ENCODE measurements around the gene LRFN4. TPM values are rescaled to one million over a fixed set of nuclear protein-coding genes. Genes with fewer than 3 reads are reported as not detected.

Gene LRFN4
- total and polyA plus RNA-seq, 2 of the 13 experiments (the other 11 are each of a cell fraction or from before 2014, with no cell fraction given) = 1.3 to 6.8 TPM

GRCh38 chr11:66892911-66893310 is 36.0 kb downstream of the LRFN4 start (continued):
- no peak for TF ChIP-seq JUND (CRISPR knock-in tag; IDR thresholded peaks at IDR 0.05)

DNA sequence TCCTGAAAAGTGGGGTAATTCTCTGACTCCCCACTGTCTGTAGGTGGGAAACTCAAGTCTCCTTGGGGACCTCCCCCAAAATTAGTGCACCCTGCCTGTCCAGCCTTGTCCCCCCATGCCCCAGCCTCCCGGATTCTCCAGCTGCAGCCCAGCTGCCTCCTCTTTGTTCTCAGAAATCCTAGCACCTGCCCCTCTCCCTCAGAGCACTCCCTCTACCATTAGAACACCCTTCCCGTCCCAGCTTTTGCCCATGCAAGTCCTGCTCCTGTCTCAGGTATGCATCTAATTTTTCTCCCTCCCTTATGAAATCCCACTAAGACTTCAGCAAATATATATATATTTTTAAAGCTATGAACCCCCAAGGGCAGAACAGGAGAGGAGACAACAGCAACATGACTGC is 37.3 kb downstream of the LRFN4 start:
- 97% methylated on average over 2 of the region's 2 CpGs for WGBS (ENCODE audit: low lambda C conversion rate)
- no peak for DNase-seq (ENCODE audit: low spot score)
- intact Hi-C loops (cut with micrococcal nuclease; ENCODE audit: unreplicated experiment) = no loop called here
- TF ChIP-seq ZNF235 (CRISPR knock-in tag; IDR thresholded peaks at IDR 0.05; ENCODE audit: borderline replicate concordance) (no peak), ZNF780A (CRISPR knock-in tag; IDR thresholded peaks at IDR 0.05) (no peak)
- FAIRE-seq = no peak
- Histone ChIP-seq H3K36me3 (replicated peaks in 1 of 2; ENCODE audit: control insufficient read depth in 1 of 2, insufficient read depth in 2 of 2, low read length in 2 of 2) (peaks cover 1 to 6% of the 10 kb centered on the region in 2 experiments; a peak in 3 of 5 replicates), H3K9ac (ENCODE audit: insufficient read depth, low read depth, low read length) (no peak overlapping the region), H3K4me3 (replicated peaks in 1 of 3; ENCODE audit: insufficient read depth in 1 of 3, low read depth in 2 of 3, low read length in 3 of 3) (no peak overlapping the region), H3K27ac (ENCODE audit: extremely low read length, insufficient read depth, low read length) (no peak overlapping the region), H3K4me1 (ENCODE audit: insufficient read depth, low read length) (peaks cover 43% of the 10 kb centered on the region), H3K79me2 (ENCODE audit: insufficient read depth, low read length) (peaks cover 34% of the 10 kb centered on the region), H2AFZ (ENCODE audit: low read length) (no peak overlapping the region), H4K20me1 (ENCODE audit: insufficient read depth, low read length) (no peaks in the 10 kb centered on the region), H3K27me3 (ENCODE audit: control insufficient read depth in 1 of 2, insufficient read depth in 2 of 2, low read length in 2 of 2) (no peaks in the 10 kb centered on the region), H3K4me2 (ENCODE audit: low read depth, low read length) (no peak overlapping the region), H3K9me3 (ENCODE audit: low read length) (no peaks in the 10 kb centered on the region)
- POLR2A ChIA-PET = interaction anchor here (2.7 kb wide), 1 partner anchor 8 kb away, joined by 18 read pairs; no protein-coding TSS in a partner anchor
- CTCF ChIA-PET (ENCODE audit: low intra/inter-chr PET ratio, low total read pairs) = no interaction called here
- no peak for ATAC-seq
- no TSS peak for BruUV-seq (replicated peaks)
- in situ Hi-C loops (cut with HindIII; ENCODE audit: extremely low pct_ligation_motif_present, low pct_unique_long_range_greater_than_20kb) = no loop called here

DNA sequence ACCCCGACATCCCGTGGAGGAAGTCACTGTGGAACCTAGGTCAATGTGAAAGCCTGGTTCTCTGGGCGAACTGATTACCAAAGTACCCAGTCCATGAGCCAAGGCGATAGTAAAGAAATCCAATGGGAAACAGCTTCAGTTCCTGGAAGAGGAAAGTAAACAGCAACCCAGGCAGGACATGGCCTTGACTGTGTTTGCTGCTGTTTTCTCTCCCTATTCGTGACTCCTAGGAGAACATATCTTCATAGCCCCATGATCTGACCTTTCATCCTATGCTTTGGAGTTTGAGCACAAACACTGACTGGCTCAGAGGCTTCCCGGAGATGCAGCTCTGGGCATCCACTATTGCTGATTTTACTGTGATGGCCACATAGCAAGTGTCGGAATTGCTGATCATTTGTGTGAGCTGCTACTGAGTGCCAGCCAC is 45.1 kb downstream of the LRFN4 start:
- Histone ChIP-seq H3K9me3 (ENCODE audit: low read length) (no peaks in the 10 kb centered on the region), H3K27me3 (ENCODE audit: control insufficient read depth in 1 of 2, insufficient read depth in 2 of 2, low read length in 2 of 2) (no peaks in the 10 kb centered on the region), H3K27ac (ENCODE audit: extremely low read length, insufficient read depth, low read length) (peak overlapping the region; percentile 80), H3K4me1 (ENCODE audit: insufficient read depth, low read length) (peaks cover 65% of the 10 kb centered on the region), H3K4me3 (replicated peaks in 1 of 3; ENCODE audit: insufficient read depth in 1 of 3, low read depth in 2 of 3, low read length in 3 of 3) (peak overlapping the region; percentile 3 to 64 (median 4); a peak in 3 of 6 replicates), H4K20me1 (ENCODE audit: insufficient read depth, low read length) (no peaks in the 10 kb centered on the region), H3K79me2 (ENCODE audit: insufficient read depth, low read length) (peaks cover 57% of the 10 kb centered on the region), H3K4me2 (ENCODE audit: low read depth, low read length) (peak overlapping the region; percentile 92), H2AFZ (ENCODE audit: low read length) (no peak overlapping the region), H3K9ac (ENCODE audit: insufficient read depth, low read depth, low read length) (peak overlapping the region; percentile 63), H3K36me3 (replicated peaks in 1 of 2; ENCODE audit: control insufficient read depth in 1 of 2, insufficient read depth in 2 of 2, low read length in 2 of 2) (peaks cover 0 to 1% of the 10 kb centered on the region in 2 experiments; a peak in 2 of 5 replicates)
- intact Hi-C loops (cut with micrococcal nuclease; ENCODE audit: unreplicated experiment) (loop anchor here (2.0 kb wide), 1 partner anchor 73 kb away; the partner anchor contains the start of gene C11orf86), in situ Hi-C loops (cut with HindIII; ENCODE audit: extremely low pct_ligation_motif_present, low pct_unique_long_range_greater_than_20kb) (no loop called here)
- DNase-seq (ENCODE audit: low spot score) = peak; percentile 96
- ChIA-PET POLR2A (interaction anchor here (0.6 to 2.4 kb wide), 14 partner anchors 8 to 264 kb away, joined by 3 to 18 read pairs (median 4); partner anchors contain the start of genes RBM4 and RCE1), CTCF (ENCODE audit: low intra/inter-chr PET ratio, low total read pairs) (no interaction called here)
- FAIRE-seq = peak; percentile 99
- WGBS (ENCODE audit: low lambda C conversion rate) = 3% methylated on average over 7 of the region's 7 CpGs
- ATAC-seq = peak; percentile 89
- no TSS peak for BruUV-seq (replicated peaks)
- TF ChIP-seq, protein P1, sequence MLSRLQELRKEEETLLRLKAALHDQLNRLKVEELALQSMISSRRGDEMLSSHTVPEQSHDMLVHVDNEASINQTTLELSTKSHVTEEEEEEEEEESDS (CRISPR knock-in tag; IDR thresholded peaks at IDR 0.05; ENCODE audit: borderline replicate concordance) = no peak
- TF ChIP-seq KAT2B (IDR thresholded peaks at IDR 0.05; ENCODE audit: borderline replicate concordance, low read depth, low read length) (no peak), ZNF335 (CRISPR knock-in tag; IDR thresholded peaks at IDR 0.05) (no peak), ZSCAN21 (CRISPR knock-in tag; IDR thresholded peaks at IDR 0.05; ENCODE audit: borderline replicate concordance) (peak; percentile 86), ZNF563 (CRISPR knock-in tag; IDR thresholded peaks at IDR 0.05) (no peak), SIN3B (IDR thresholded peaks at IDR 0.05; ENCODE audit: low read length) (no peak), RFX5 (IDR thresholded peaks at IDR 0.05; ENCODE audit: low read depth, low read length) (no peak), ZNF768 (CRISPR knock-in tag; IDR thresholded peaks at IDR 0.05) (no peak; the same call in 1 of the 2 replicates), ZSCAN20 (CRISPR knock-in tag; IDR thresholded peaks at IDR 0.05; ENCODE audit: borderline replicate concordance) (no peak), CC2D1A (CRISPR knock-in tag; IDR thresholded peaks at IDR 0.05) (no peak)
- TF ChIP-seq, protein P2, sequence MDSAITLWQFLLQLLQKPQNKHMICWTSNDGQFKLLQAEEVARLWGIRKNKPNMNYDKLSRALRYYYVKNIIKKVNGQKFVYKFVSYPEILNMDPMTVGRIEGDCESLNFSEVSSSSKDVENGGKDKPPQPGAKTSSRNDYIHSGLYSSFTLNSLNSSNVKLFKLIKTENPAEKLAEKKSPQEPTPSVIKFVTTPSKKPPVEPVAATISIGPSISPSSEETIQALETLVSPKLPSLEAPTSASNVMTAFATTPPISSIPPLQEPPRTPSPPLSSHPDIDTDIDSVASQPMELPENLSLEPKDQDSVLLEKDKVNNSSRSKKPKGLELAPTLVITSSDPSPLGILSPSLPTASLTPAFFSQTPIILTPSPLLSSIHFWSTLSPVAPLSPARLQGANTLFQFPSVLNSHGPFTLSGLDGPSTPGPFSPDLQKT (CRISPR knock-in tag; IDR thresholded peaks at IDR 0.05; ENCODE audit: borderline replicate concordance) = no peak
- TF ChIP-seq, protein P3, sequence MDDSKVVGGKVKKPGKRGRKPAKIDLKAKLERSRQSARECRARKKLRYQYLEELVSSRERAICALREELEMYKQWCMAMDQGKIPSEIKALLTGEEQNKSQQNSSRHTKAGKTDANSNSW (CRISPR knock-in tag; IDR thresholded peaks at IDR 0.05; ENCODE audit: borderline replicate concordance) = no peak
